Astrocyte (in vitro differentiated cells and primary cell): ENCODE results near the gene CHD6. TPM values are rescaled to one million over a fixed set of nuclear protein-coding genes. Genes with fewer than 3 reads are reported as not detected.

Experiments
- DNase-seq: peaks from one replicate; pipeline ENCODE4 v3.0.0-alpha.2; 2010; ENCODE audit warnings: low read depth
- FAIRE-seq: peaks from 2 replicates; lab custom pipeline; 2011; peaks lifted over from hg19 to GRCh38; lab: Jason Lieb, UNC
- H2AFZ ChIP-seq: 2 replicates; pipeline ENCODE4 v1.6.0; 2012; ENCODE audit warnings: low read depth, low read length, inconsistent platforms
- H3K27ac ChIP-seq: 2 replicates; pipeline ENCODE4 v1.5.1; 2011; ENCODE audit warnings: low read depth, low read length, inconsistent platforms
- H3K27me3 ChIP-seq: 2 replicates; pipeline ENCODE4 v1.6.0; 2011; ENCODE audit warnings: low read length, inconsistent platforms; ENCODE audit not compliant: insufficient read depth
- H3K36me3 ChIP-seq: 2 replicates; pipeline ENCODE4 v1.5.1; 2011; ENCODE audit warnings: low read length, inconsistent platforms; ENCODE audit not compliant: insufficient read depth
- H3K4me1 ChIP-seq: 2 replicates; pipeline ENCODE4 v1.5.1; 2011; ENCODE audit warnings: low read length, inconsistent platforms; ENCODE audit not compliant: insufficient read depth
- H3K4me2 ChIP-seq: 2 replicates; pipeline ENCODE4 v1.6.0; 2012; ENCODE audit warnings: low read length, inconsistent platforms
- H3K4me3 ChIP-seq: 2 replicates; pipeline ENCODE4 v1.5.1; 2011; ENCODE audit warnings: low read depth, mild to moderate bottlenecking, low read length, inconsistent platforms; ENCODE audit not compliant: insufficient read depth
- H3K79me2 ChIP-seq: 2 replicates; pipeline ENCODE4 v1.6.0; 2012; ENCODE audit warnings: mild to moderate bottlenecking, low read length, inconsistent platforms; ENCODE audit not compliant: insufficient read depth
- H3K9ac ChIP-seq: 2 replicates; pipeline ENCODE4 v1.6.0; 2012; ENCODE audit warnings: mild to moderate bottlenecking, low read length, inconsistent platforms
- H3K9me3 ChIP-seq: 2 replicates; pipeline ENCODE4 v1.5.1; 2012; ENCODE audit warnings: low read depth, mild to moderate bottlenecking, low read length, inconsistent platforms; ENCODE audit not compliant: insufficient read depth
- H4K20me1 ChIP-seq: 2 replicates; pipeline ENCODE4 v1.6.0; 2012; ENCODE audit warnings: low read length, inconsistent platforms; ENCODE audit not compliant: insufficient read depth
- H3K27ac Mint-ChIP-seq: one replicate; pipeline ENCODE4 v1.8.0; 2021; ENCODE audit warnings: mild to moderate bottlenecking, mixed read lengths; ENCODE audit not compliant: unreplicated experiment
- H3K27me3 Mint-ChIP-seq: one replicate; pipeline ENCODE4 v1.8.0; 2021; ENCODE audit warnings: low read depth, mixed read lengths; ENCODE audit not compliant: unreplicated experiment
- H3K36me3 Mint-ChIP-seq: one replicate; pipeline ENCODE4 v1.8.0; 2021; ENCODE audit warnings: low read depth, mixed read lengths; ENCODE audit not compliant: unreplicated experiment
- H3K4me1 Mint-ChIP-seq: one replicate; pipeline ENCODE4 v1.8.0; 2021; ENCODE audit warnings: low read depth, mixed read lengths; ENCODE audit not compliant: unreplicated experiment
- H3K4me3 Mint-ChIP-seq: one replicate; pipeline ENCODE4 v1.8.0; 2021; ENCODE audit warnings: mild to moderate bottlenecking, moderate library complexity, mixed read lengths; ENCODE audit not compliant: unreplicated experiment
- H3K9me3 Mint-ChIP-seq: one replicate; pipeline ENCODE4 v1.8.0; 2021; ENCODE audit warnings: mild to moderate bottlenecking, mixed read lengths; ENCODE audit not compliant: unreplicated experiment
- EZH2 ChIP-seq: IDR thresholded peaks from 2 replicates; pipeline ENCODE4 v1.6.1; 2012; ENCODE audit warnings: mild to moderate bottlenecking, low read length, inconsistent platforms; ENCODE audit not compliant: insufficient read depth
- total RNA-seq: library from RNA; stranded (reverse); gene quantifications from 2 replicates; pipeline ENCODE4 v1.2.1, GENCODE V29; 2021
- TF ChIP-seq, protein P1 (sequence below): IDR thresholded peaks from 2 replicates; pipeline ENCODE4 v1.5.1; 2011; ENCODE audit warnings: low read depth, mild to moderate bottlenecking, inconsistent platforms, low read length, moderate library complexity; ENCODE audit not compliant: insufficient read depth

Gene CHD6
- total RNA-seq, 1 donor from 2014 or later = 44.7 TPM

- H3K4me2 ChIP-seq = no peak overlapping the region
- peaks cover 4% of the 10 kb centered on the region for H3K27me3 ChIP-seq
- no peaks in the 10 kb centered on the region for H3K9me3 ChIP-seq
- no peak for DNase-seq
- no peak overlapping the region for H3K4me3 Mint-ChIP-seq
- no peaks in the 10 kb centered on the region for H3K36me3 Mint-ChIP-seq
- H3K4me1 Mint-ChIP-seq = peaks cover 3% of the 10 kb centered on the region
- no peaks in the 10 kb centered on the region for H3K9me3 Mint-ChIP-seq
- H3K27me3 Mint-ChIP-seq = peaks cover 3% of the 10 kb centered on the region
- no peaks in the 10 kb centered on the region for H3K4me1 ChIP-seq
- no peak overlapping the region for H3K27ac Mint-ChIP-seq
- H2AFZ ChIP-seq = no peak overlapping the region
- H3K9ac ChIP-seq = no peak overlapping the region
- no peaks in the 10 kb centered on the region for H3K36me3 ChIP-seq
- H3K4me3 ChIP-seq = no peak overlapping the region
- no peaks in the 10 kb centered on the region for H4K20me1 ChIP-seq
- TF ChIP-seq, protein P1, sequence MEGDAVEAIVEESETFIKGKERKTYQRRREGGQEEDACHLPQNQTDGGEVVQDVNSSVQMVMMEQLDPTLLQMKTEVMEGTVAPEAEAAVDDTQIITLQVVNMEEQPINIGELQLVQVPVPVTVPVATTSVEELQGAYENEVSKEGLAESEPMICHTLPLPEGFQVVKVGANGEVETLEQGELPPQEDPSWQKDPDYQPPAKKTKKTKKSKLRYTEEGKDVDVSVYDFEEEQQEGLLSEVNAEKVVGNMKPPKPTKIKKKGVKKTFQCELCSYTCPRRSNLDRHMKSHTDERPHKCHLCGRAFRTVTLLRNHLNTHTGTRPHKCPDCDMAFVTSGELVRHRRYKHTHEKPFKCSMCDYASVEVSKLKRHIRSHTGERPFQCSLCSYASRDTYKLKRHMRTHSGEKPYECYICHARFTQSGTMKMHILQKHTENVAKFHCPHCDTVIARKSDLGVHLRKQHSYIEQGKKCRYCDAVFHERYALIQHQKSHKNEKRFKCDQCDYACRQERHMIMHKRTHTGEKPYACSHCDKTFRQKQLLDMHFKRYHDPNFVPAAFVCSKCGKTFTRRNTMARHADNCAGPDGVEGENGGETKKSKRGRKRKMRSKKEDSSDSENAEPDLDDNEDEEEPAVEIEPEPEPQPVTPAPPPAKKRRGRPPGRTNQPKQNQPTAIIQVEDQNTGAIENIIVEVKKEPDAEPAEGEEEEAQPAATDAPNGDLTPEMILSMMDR = no peak
- no peak for TF ChIP-seq EZH2
- FAIRE-seq = no peak
- H3K79me2 ChIP-seq = no peaks in the 10 kb centered on the region
- H3K27ac ChIP-seq = no peak overlapping the region
Observed at GRCh38 chr20:41638456-41638855, 20.3 kb upstream of the CHD6 start.

- H3K79me2 ChIP-seq = no peaks in the 10 kb centered on the region
- no peak overlapping the region for H2AFZ ChIP-seq
- no peak overlapping the region for H3K4me3 Mint-ChIP-seq
- H3K9ac ChIP-seq = no peak overlapping the region
- H3K36me3 ChIP-seq = no peaks in the 10 kb centered on the region
- no peaks in the 10 kb centered on the region for H3K9me3 Mint-ChIP-seq
- TF ChIP-seq EZH2 = no peak
- TF ChIP-seq, protein P1 = no peak
- H3K27me3 ChIP-seq = peaks cover 4% of the 10 kb centered on the region
- H4K20me1 ChIP-seq = no peaks in the 10 kb centered on the region
- H3K4me3 ChIP-seq = no peak overlapping the region
- H3K4me1 Mint-ChIP-seq = peaks cover 3% of the 10 kb centered on the region
- H3K27me3 Mint-ChIP-seq = peaks cover 3% of the 10 kb centered on the region
- no peak overlapping the region for H3K27ac Mint-ChIP-seq
- H3K27ac ChIP-seq = no peak overlapping the region
- DNase-seq (no peak), FAIRE-seq (no peak)
- no peak overlapping the region for H3K4me2 ChIP-seq
- H3K4me1 ChIP-seq = no peaks in the 10 kb centered on the region
- H3K36me3 Mint-ChIP-seq = no peaks in the 10 kb centered on the region
- no peaks in the 10 kb centered on the region for H3K9me3 ChIP-seq
Observed at GRCh38 chr20:41635158-41635557, 17.0 kb upstream of the CHD6 start.

GRCh38 chr20:41632896-41633295 lies 14.7 kb upstream of the CHD6 start:
- Histone ChIP-seq H3K9me3 (no peaks in the 10 kb centered on the region), H3K4me3 (no peak overlapping the region), H3K27me3 (no peaks in the 10 kb centered on the region), H4K20me1 (no peaks in the 10 kb centered on the region), H3K9ac (no peak overlapping the region), H3K27ac (no peak overlapping the region), H3K4me2 (no peak overlapping the region), H3K4me1 (no peaks in the 10 kb centered on the region), H2AFZ (no peak overlapping the region), H3K79me2 (no peaks in the 10 kb centered on the region), H3K36me3 (no peaks in the 10 kb centered on the region)
- no peaks in the 10 kb centered on the region for H3K36me3 Mint-ChIP-seq
- H3K4me3 Mint-ChIP-seq = no peak overlapping the region
- H3K27ac Mint-ChIP-seq = no peak overlapping the region
- peaks cover 3% of the 10 kb centered on the region for H3K4me1 Mint-ChIP-seq
- TF ChIP-seq, protein P1 = no peak
- no peak for TF ChIP-seq EZH2
- H3K9me3 Mint-ChIP-seq = no peaks in the 10 kb centered on the region
- FAIRE-seq (no peak), DNase-seq (peak; percentile 84)
- H3K27me3 Mint-ChIP-seq = no peaks in the 10 kb centered on the region
